GM12878 (cell line): Measurements from ENCODE around the gene ANKRD36B. TPM values are rescaled to one million over a fixed set of nuclear protein-coding genes. Genes with fewer than 3 reads are reported as not detected.
"Not testable (repeated sequence)": the region's sequence is repeated elsewhere in the genome, so short reads cannot be mapped to it uniquely, and the experiment has no call there.

Experiments used
- ATAC-seq: fragments of 200-7000 bp; cut with Tn5 transposase; 3 replicates; pipeline ENCODE4 v1.9.1; 2020; ENCODE audit warnings: mild to moderate bottlenecking, moderate library complexity
- BruUV-seq: library from RNA; stranded (reverse); fragments of 400-500 nt; replicated peaks from 2 replicates; lab custom pipeline; 2021; lab: Mats Ljungman, UMichigan
- CTCF ChIA-PET: fragments of 300-600 bp; sonication (Branson Sonifier 250); formaldehyde crosslinking; extraction: SDS; loops from one replicate; lab custom pipeline; 2021; ENCODE audit warnings: inconsistent platforms; lab: Yijun Ruan, JAX
- POLR2A ChIA-PET: fragments of 350-600 bp; formaldehyde crosslinking; extraction: SDS; loops from one replicate; lab custom pipeline; 2021; ENCODE audit warnings: inconsistent platforms; lab: Charles Lee
- RAD21 ChIA-PET: fragments of 300-600 bp; sonication (Branson Sonifier 250); formaldehyde crosslinking; loops from one replicate; lab custom pipeline; 2023; ENCODE audit warnings: antibody characterized with exemption; ENCODE audit not compliant: unreplicated experiment; lab: Charles Lee
- SMC1A ChIA-PET: fragments of 300-600 bp; sonication (Branson Sonifier 250); formaldehyde crosslinking; loops from one replicate; lab custom pipeline; 2023; ENCODE audit not compliant: unreplicated experiment, uncharacterized antibody; lab: Charles Lee
- DNase-seq: peaks from one replicate; pipeline ENCODE4 v3.0.0-alpha.2; 2011; ENCODE audit warnings: low read depth, low spot score
- FAIRE-seq: peaks from 3 replicates; lab custom pipeline; 2011; peaks lifted over from hg19 to GRCh38; lab: Jason Lieb, UNC
- H2AFZ ChIP-seq: 2 replicates; pipeline ENCODE4 v1.6.0; 2011; ENCODE audit warnings: low read depth, low read length, control low read depth; ENCODE audit not compliant: control insufficient read depth
- H3K27ac ChIP-seq: 2 replicates; pipeline ENCODE4 v1.5.1; 2011; ENCODE audit warnings: control low read depth; ENCODE audit not compliant: control insufficient read depth, insufficient read depth
- H3K27me3 ChIP-seq, 2 experiments: replicated peaks in 1 of 2; 2 replicates each; pipeline versions ENCODE4 v1.6.0 to v1.6.1; 2011; ENCODE audit warnings: low read length in 1 of 2; ENCODE audit not compliant: control insufficient read depth in 2 of 2, insufficient read depth in 2 of 2
- H3K36me3 ChIP-seq, 2 experiments: 2 replicates each; pipeline ENCODE4 v1.5.1; 2011; ENCODE audit warnings: low read length in 1 of 2; ENCODE audit not compliant: control insufficient read depth in 2 of 2, insufficient read depth in 2 of 2
- H3K4me1 ChIP-seq: 2 replicates; pipeline ENCODE4 v1.6.1; 2011; ENCODE audit warnings: mild to moderate bottlenecking, low read length, moderate library complexity, mixed read lengths; ENCODE audit not compliant: control insufficient read depth, insufficient read depth
- H3K4me2 ChIP-seq: 2 replicates; pipeline ENCODE4 v1.6.0; 2011; ENCODE audit warnings: control low read depth; ENCODE audit not compliant: control insufficient read depth, insufficient read depth
- H3K4me3 ChIP-seq: fragments of 200-600 bp; sonication (generic); 2 replicates; pipeline ENCODE4 v1.5.1; 2016
- H3K79me2 ChIP-seq: 2 replicates; pipeline ENCODE4 v1.6.0; 2011; ENCODE audit warnings: low read length; ENCODE audit not compliant: control insufficient read depth, insufficient read depth
- H3K9ac ChIP-seq: 2 replicates; pipeline ENCODE4 v1.8.0; 2011; ENCODE audit warnings: low read length, control low read depth, mixed read lengths; ENCODE audit not compliant: control insufficient read depth, insufficient read depth
- H3K9me3 ChIP-seq: replicated peaks from 3 replicates; pipeline ENCODE4 v1.5.1; 2011; ENCODE audit warnings: mild to moderate bottlenecking, low read length; ENCODE audit not compliant: control insufficient read depth, insufficient read depth
- H4K20me1 ChIP-seq: 2 replicates; pipeline ENCODE4 v1.6.0; 2011; ENCODE audit not compliant: control insufficient read depth, insufficient read depth
- WGBS: methylation state at CpG from one replicate; pipeline ENCODE4 v1.1.6; 2016; ENCODE audit warnings: low lambda C conversion rate; ENCODE audit not compliant: insufficient replicate concordance, insufficient coverage; ENCODE audit errors: missing lambda C conversion rate; 5-methylcytosine and 5-hydroxymethylcytosine counted together
- in situ Hi-C: fragments of 300-500 bp; cut with MboI; formaldehyde crosslinking; loops from 9 replicates; pipeline ENCODE4 v1.14.3; 2018; ENCODE audit warnings: mixed read lengths
- intact Hi-C: fragments of 100-400 bp; cut with micrococcal nuclease; formaldehyde crosslinking; loops from one replicate; pipeline ENCODE4 v1.14.2; 2022; ENCODE audit not compliant: unreplicated experiment
- polyA plus RNA-seq, 11 experiments: library from polyadenylated mRNA; depleted of rRNA in 4 of 11; unstranded in 6 of 11; stranded (reverse) in 5 of 11; fragments of >200 nt; fragmentation: Nextera tagmentation in 4 of 11; fragmentation: Illumina TruSeq in 1 of 11; extraction: Ambion mirVana in 4 of 11; extraction: Trizol in 1 of 11; gene quantifications; 1 replicate in 1 of 11; 2 replicates in 10 of 11; pipeline versions ENCODE4 v1.2.1 to v1.2.3, GENCODE V29; 2011 to 2016; ENCODE audit warnings: inconsistent platforms in 2 of 11, missing spikeins in 2 of 11, low read depth in 1 of 11
- total RNA-seq, 4 experiments: library from RNA; depleted of rRNA in 3 of 4; stranded (reverse); fragments of >200 nt in 3 of 4; fragmentation: Illumina TruSeq in 1 of 4; extraction: Trizol in 1 of 4; gene quantifications; 2 replicates each; pipeline versions ENCODE4 v1.2.1 to v1.2.3, GENCODE V29; 2013 to 2021

ANKRD36B gene
- total and polyA plus RNA-seq, 10 of the 15 experiments (the other 5 are each of a cell fraction or from before 2014, with no cell fraction given), result 6.5 to 21.4 (median 14.2) TPM

GRCh38 chr2:97601537-97601936 lies 11.9 kb upstream of the ANKRD36B start:
- H3K36me3 ChIP-seq, ATAC-seq, intact Hi-C loops, H4K20me1 ChIP-seq, DNase-seq, FAIRE-seq, H3K9me3 ChIP-seq, H3K79me2 ChIP-seq, POLR2A ChIA-PET, H3K4me1 ChIP-seq, H3K27me3 ChIP-seq, SMC1A ChIA-PET, in situ Hi-C loops, H3K4me3 ChIP-seq, H3K4me2 ChIP-seq, H2AFZ ChIP-seq, BruUV-seq, H3K27ac ChIP-seq, CTCF ChIA-PET, RAD21 ChIA-PET, H3K9ac ChIP-seq: not testable (repeated sequence)
- WGBS, result 26% methylated on average over 7 of the region's 10 CpGs

GRCh38 chr2:97596180-97596579 lies 6.5 kb upstream of the ANKRD36B start:
- H3K4me3 ChIP-seq, H2AFZ ChIP-seq, H3K9ac ChIP-seq, FAIRE-seq, H3K27ac ChIP-seq, SMC1A ChIA-PET, intact Hi-C loops, H3K9me3 ChIP-seq, H4K20me1 ChIP-seq, POLR2A ChIA-PET, ATAC-seq, BruUV-seq, H3K79me2 ChIP-seq, H3K36me3 ChIP-seq, RAD21 ChIA-PET, H3K4me2 ChIP-seq, H3K4me1 ChIP-seq, H3K27me3 ChIP-seq, DNase-seq, CTCF ChIA-PET: not testable (repeated sequence)
- in situ Hi-C loops, result loop anchor here (10.0 kb wide), 1 partner anchor 1531 kb away; no protein-coding TSS in a partner anchor
- WGBS, result 70% methylated on average over 4 of the region's 4 CpGs

GRCh38 chr2:97593520-97593919 lies 3.8 kb upstream of the ANKRD36B start:
- H3K9ac ChIP-seq, H3K9me3 ChIP-seq, H3K4me3 ChIP-seq, ATAC-seq, H3K27ac ChIP-seq, H3K4me2 ChIP-seq, H4K20me1 ChIP-seq, H3K4me1 ChIP-seq, RAD21 ChIA-PET, H3K27me3 ChIP-seq, H2AFZ ChIP-seq, POLR2A ChIA-PET, H3K79me2 ChIP-seq, intact Hi-C loops, FAIRE-seq, H3K36me3 ChIP-seq, BruUV-seq, DNase-seq, SMC1A ChIA-PET: not testable (repeated sequence)
- CTCF ChIA-PET, result interaction anchor here (1.2 kb wide), 1 partner anchor 105 kb away, joined by 5 read pairs; no protein-coding TSS in a partner anchor
- 13% methylated on average over 3 of the region's 3 CpGs for WGBS
- in situ Hi-C loops, result loop anchor here (10.0 kb wide), 1 partner anchor 1529 kb away; no protein-coding TSS in a partner anchor
